Measurements from ENCODE around the gene BSDC1. TPM values are rescaled to one million over a fixed set of nuclear protein-coding genes. Genes with fewer than 3 reads are reported as not detected.
A peak's percentile ranks its signal among the peaks of the same experiment; 100 is the strongest.

The BSDC1 gene
- total and polyA plus RNA-seq, 2 of the 13 experiments (the other 11 are each of a cell fraction or from before 2014, with no cell fraction given): 40.3 to 64.2 TPM

DNA sequence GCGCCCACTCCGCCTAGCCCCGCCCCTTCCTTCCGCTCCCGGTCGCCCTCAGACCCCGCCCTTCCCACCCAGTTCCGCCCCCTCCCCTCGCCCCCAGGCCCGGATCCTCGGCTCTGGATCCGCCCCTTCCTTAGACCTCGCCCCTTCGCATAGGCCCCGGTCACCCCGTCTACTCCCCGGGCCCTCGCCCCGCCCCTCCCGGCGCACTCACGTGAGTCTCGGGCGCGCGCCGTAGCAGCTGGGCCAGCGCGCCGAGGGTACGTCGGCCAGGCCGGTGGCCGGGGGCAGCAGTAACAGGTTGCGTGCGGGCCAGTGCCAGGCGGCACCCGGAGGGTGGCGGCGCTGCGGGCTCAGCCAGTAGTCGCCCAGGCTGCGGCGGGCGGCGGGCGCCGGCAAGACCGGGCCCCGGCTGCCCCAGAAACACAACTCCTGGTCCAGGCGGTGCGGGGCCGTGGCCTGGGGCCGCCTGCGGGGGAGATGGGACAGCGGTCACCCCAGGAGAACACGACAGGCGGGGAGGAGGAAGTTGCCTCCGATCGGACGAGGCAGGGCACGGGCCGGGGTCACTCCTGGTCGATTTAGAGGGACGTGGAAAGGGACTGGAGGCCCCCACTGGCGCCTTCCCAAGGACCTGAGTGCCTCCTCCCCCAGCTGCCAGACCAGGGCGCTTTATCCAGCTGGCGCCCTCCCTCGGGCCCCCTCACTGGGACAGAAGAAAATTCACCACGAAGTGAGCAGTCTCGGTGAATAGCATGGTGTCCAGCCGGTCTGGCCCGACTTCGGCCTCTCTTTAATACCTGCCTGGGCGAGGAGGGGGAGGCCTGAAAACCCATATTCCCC is 42.6 kb downstream of the BSDC1 start (continued):
- TF ChIP-seq, protein P1, sequence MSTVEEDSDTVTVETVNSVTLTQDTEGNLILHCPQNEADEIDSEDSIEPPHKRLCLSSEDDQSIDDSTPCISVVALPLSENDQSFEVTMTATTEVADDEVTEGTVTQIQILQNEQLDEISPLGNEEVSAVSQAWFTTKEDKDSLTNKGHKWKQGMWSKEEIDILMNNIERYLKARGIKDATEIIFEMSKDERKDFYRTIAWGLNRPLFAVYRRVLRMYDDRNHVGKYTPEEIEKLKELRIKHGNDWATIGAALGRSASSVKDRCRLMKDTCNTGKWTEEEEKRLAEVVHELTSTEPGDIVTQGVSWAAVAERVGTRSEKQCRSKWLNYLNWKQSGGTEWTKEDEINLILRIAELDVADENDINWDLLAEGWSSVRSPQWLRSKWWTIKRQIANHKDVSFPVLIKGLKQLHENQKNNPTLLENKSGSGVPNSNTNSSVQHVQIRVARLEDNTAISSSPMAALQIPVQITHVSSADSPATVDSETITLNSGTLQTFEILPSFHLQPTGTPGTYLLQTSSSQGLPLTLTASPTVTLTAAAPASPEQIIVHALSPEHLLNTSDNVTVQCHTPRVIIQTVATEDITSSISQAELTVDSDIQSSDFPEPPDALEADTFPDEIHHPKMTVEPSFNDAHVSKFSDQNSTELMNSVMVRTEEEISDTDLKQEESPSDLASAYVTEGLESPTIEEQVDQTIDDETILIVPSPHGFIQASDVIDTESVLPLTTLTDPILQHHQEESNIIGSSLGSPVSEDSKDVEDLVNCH (CRISPR knock-in tag; IDR thresholded peaks at IDR 0.05): no peak
- TF ChIP-seq, protein P2, sequence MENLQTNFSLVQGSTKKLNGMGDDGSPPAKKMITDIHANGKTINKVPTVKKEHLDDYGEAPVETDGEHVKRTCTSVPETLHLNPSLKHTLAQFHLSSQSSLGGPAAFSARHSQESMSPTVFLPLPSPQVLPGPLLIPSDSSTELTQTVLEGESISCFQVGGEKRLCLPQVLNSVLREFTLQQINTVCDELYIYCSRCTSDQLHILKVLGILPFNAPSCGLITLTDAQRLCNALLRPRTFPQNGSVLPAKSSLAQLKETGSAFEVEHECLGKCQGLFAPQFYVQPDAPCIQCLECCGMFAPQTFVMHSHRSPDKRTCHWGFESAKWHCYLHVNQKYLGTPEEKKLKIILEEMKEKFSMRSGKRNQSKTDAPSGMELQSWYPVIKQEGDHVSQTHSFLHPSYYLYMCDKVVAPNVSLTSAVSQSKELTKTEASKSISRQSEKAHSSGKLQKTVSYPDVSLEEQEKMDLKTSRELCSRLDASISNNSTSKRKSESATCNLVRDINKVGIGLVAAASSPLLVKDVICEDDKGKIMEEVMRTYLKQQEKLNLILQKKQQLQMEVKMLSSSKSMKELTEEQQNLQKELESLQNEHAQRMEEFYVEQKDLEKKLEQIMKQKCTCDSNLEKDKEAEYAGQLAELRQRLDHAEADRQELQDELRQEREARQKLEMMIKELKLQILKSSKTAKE (CRISPR knock-in tag; IDR thresholded peaks at IDR 0.05; ENCODE audit: borderline replicate concordance): no peak
- TF ChIP-seq EEA1 (CRISPR knock-in tag; IDR thresholded peaks at IDR 0.05; ENCODE audit: borderline replicate concordance) (no peak), CBX2 (IDR thresholded peaks at IDR 0.05; ENCODE audit: low read depth, low read length) (no peak), CBX2 (CRISPR knock-in tag; IDR thresholded peaks at IDR 0.05; ENCODE audit: low read depth) (no peak), ZNF260 (CRISPR knock-in tag; IDR thresholded peaks at IDR 0.05; ENCODE audit: borderline replicate concordance, low read depth) (no peak), JUND (CRISPR knock-in tag; IDR thresholded peaks at IDR 0.05) (0 out of 2 replicates have a peak, but pooled peaks have one; percentile 11), THYN1 (CRISPR knock-in tag; IDR thresholded peaks at IDR 0.05; ENCODE audit: borderline replicate concordance, low read depth) (no peak), NAIF1 (CRISPR knock-in tag; IDR thresholded peaks at IDR 0.05; ENCODE audit: borderline replicate concordance) (no peak), SALL2 (CRISPR knock-in tag; IDR thresholded peaks at IDR 0.05) (peak; percentile 87), KAT8 (CRISPR knock-in tag; IDR thresholded peaks at IDR 0.05) (no peak), AKAP8 (CRISPR knock-in tag; IDR thresholded peaks at IDR 0.05) (no peak), ZNF674 (CRISPR knock-in tag; IDR thresholded peaks at IDR 0.05; ENCODE audit: low read depth) (no peak), ELF4 (CRISPR knock-in tag; IDR thresholded peaks at IDR 0.05; ENCODE audit: borderline replicate concordance) (no peak), ZNF839 (CRISPR knock-in tag; IDR thresholded peaks at IDR 0.05; ENCODE audit: borderline replicate concordance) (0 out of 2 replicates have a peak, but pooled peaks have one; percentile 76)
- TF ChIP-seq, protein P3, sequence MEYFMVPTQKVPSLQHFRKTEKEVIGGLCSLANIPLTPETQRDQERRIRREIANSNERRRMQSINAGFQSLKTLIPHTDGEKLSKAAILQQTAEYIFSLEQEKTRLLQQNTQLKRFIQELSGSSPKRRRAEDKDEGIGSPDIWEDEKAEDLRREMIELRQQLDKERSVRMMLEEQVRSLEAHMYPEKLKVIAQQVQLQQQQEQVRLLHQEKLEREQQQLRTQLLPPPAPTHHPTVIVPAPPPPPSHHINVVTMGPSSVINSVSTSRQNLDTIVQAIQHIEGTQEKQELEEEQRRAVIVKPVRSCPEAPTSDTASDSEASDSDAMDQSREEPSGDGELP (IDR thresholded peaks at IDR 0.05; ENCODE audit: borderline replicate concordance, low read depth): peak; percentile 89
- TF ChIP-seq, protein P4, sequence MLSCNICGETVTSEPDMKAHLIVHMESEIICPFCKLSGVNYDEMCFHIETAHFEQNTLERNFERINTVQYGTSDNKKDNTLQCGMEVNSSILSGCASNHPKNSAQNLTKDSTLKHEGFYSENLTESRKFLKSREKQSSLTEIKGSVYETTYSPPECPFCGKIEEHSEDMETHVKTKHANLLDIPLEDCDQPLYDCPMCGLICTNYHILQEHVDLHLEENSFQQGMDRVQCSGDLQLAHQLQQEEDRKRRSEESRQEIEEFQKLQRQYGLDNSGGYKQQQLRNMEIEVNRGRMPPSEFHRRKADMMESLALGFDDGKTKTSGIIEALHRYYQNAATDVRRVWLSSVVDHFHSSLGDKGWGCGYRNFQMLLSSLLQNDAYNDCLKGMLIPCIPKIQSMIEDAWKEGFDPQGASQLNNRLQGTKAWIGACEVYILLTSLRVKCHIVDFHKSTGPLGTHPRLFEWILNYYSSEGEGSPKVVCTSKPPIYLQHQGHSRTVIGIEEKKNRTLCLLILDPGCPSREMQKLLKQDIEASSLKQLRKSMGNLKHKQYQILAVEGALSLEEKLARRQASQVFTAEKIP (CRISPR knock-in tag; IDR thresholded peaks at IDR 0.05; ENCODE audit: borderline replicate concordance): no peak
- TF ChIP-seq, protein P5, sequence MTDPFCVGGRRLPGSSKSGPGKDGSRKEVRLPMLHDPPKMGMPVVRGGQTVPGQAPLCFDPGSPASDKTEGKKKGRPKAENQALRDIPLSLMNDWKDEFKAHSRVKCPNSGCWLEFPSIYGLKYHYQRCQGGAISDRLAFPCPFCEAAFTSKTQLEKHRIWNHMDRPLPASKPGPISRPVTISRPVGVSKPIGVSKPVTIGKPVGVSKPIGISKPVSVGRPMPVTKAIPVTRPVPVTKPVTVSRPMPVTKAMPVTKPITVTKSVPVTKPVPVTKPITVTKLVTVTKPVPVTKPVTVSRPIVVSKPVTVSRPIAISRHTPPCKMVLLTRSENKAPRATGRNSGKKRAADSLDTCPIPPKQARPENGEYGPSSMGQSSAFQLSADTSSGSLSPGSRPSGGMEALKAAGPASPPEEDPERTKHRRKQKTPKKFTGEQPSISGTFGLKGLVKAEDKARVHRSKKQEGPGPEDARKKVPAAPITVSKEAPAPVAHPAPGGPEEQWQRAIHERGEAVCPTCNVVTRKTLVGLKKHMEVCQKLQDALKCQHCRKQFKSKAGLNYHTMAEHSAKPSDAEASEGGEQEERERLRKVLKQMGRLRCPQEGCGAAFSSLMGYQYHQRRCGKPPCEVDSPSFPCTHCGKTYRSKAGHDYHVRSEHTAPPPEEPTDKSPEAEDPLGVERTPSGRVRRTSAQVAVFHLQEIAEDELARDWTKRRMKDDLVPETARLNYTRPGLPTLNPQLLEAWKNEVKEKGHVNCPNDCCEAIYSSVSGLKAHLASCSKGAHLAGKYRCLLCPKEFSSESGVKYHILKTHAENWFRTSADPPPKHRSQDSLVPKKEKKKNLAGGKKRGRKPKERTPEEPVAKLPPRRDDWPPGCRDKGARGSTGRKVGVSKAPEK (CRISPR knock-in tag; IDR thresholded peaks at IDR 0.05; ENCODE audit: borderline replicate concordance): no peak

Data from HepG2 (cell line).